ENCODE measurements around the gene SPR. TPM values are rescaled to one million over a fixed set of nuclear protein-coding genes. Genes with fewer than 3 reads are reported as not detected.

Gene SPR
- total RNA-seq, 4 donors from 2014 or later: 8.0 to 20.3 (median 15.0) TPM

GRCh38 chr2:72927619-72928550 lies 40.7 kb downstream of the SPR start:
- TF ChIP-seq CTCF (IDR thresholded peaks at IDR 0.05) (no peak), POLR2A (IDR thresholded peaks at IDR 0.05) (no peak)
- intact Hi-C loops (cut with DNase I; ENCODE audit: low total_unique reads): no loop called here
- no peak overlapping the region for H3K4me3 ChIP-seq (ENCODE audit: low read depth, poor library complexity, severe bottlenecking)
- DNase-seq (ENCODE audit: low spot score in 2 of 2): peak in 1 of 2 donors; percentile 77
- 84 to 90% methylated on average over 8 of the region's 8 CpGs for WGBS, 2 donors

GRCh38 chr2:72929010-72929409 lies 41.8 kb downstream of the SPR start:
- H3K4me3 ChIP-seq (ENCODE audit: low read depth, poor library complexity, severe bottlenecking): no peak overlapping the region
- peak in 1 of 2 donors; percentile 40 for DNase-seq (ENCODE audit: low spot score in 2 of 2)
- no peak for TF ChIP-seq POLR2A (IDR thresholded peaks at IDR 0.05)
- no peak for TF ChIP-seq CTCF (IDR thresholded peaks at IDR 0.05)
- 88 to 96% methylated on average over 1 of the region's 1 CpG for WGBS, 2 donors
- intact Hi-C loops (cut with DNase I; ENCODE audit: low total_unique reads): no loop called here

GRCh38 chr2:72931280-72931910 lies 44.2 kb downstream of the SPR start:
- DNase-seq (ENCODE audit: low spot score in 2 of 2): no peak

GRCh38 chr2:72932045-72932740 lies 45.0 kb downstream of the SPR start:
- H3K4me3 ChIP-seq (ENCODE audit: low read depth, poor library complexity, severe bottlenecking): no peak overlapping the region
- 44 to 63% methylated on average over 4 to 5 of the region's 5 CpGs for WGBS, 2 donors
- TF ChIP-seq CTCF (IDR thresholded peaks at IDR 0.05) (no peak), POLR2A (IDR thresholded peaks at IDR 0.05) (no peak)
- DNase-seq (ENCODE audit: low spot score in 2 of 2): no peak
- intact Hi-C loops (cut with DNase I; ENCODE audit: low total_unique reads): no loop called here

More at GRCh38 chr2:72931280-72931910, 44.2 kb downstream of the SPR start:
- intact Hi-C loops (cut with DNase I; ENCODE audit: low total_unique reads): no loop called here
- H3K4me3 ChIP-seq (ENCODE audit: low read depth, poor library complexity, severe bottlenecking): no peak overlapping the region
- TF ChIP-seq CTCF (IDR thresholded peaks at IDR 0.05) (no peak), POLR2A (IDR thresholded peaks at IDR 0.05) (no peak)
- 87 to 91% methylated on average over 12 to 14 of the region's 14 CpGs for WGBS, 2 donors

- no peak for DNase-seq (ENCODE audit: low spot score in 2 of 2)
- H3K4me3 ChIP-seq (ENCODE audit: low read depth, poor library complexity, severe bottlenecking): no peak overlapping the region
- TF ChIP-seq POLR2A (IDR thresholded peaks at IDR 0.05): no peak
- TF ChIP-seq CTCF (IDR thresholded peaks at IDR 0.05): no peak
- intact Hi-C loops (cut with DNase I; ENCODE audit: low total_unique reads): no loop called here
- 88 to 89% methylated on average over 4 of the region's 4 CpGs for WGBS, 2 donors
Measured at GRCh38 chr2:72932805-72933204, 45.6 kb downstream of the SPR start.
